Small intestine (tissue), 7 donors: Measurements from ENCODE around the gene CDK11A. TPM values are rescaled to one million over a fixed set of nuclear protein-coding genes. Genes with fewer than 3 reads are reported as not detected.
A peak's percentile ranks its signal among the peaks of the same experiment; 100 is the strongest.
"Not testable (repeated sequence)": the region's sequence is repeated elsewhere in the genome, so short reads cannot be mapped to it uniquely, and the experiment has no call there.

Experiments used
- DNase-seq, 2 donors: peaks; one replicate each; pipeline versions ENCODE4 v3.0.0 to v3.0.0-alpha.2; 2013
- FAIRE-seq: peaks from 2 replicates; lab custom pipeline; 2012; peaks lifted over from hg19 to GRCh38; lab: Jason Lieb, UNC
- H3K27ac ChIP-seq, 3 donors: one replicate each; pipeline ENCODE4 v1.5.1; 2013; ENCODE audit warnings: low read length in 2 of 3, mild to moderate bottlenecking in 2 of 3, control low read depth in 1 of 3, inconsistent platforms in 1 of 3, low read depth in 1 of 3, moderate library complexity in 1 of 3
- H3K27me3 ChIP-seq, 3 donors: one replicate each; pipeline ENCODE4 v1.6.1; 2013; ENCODE audit warnings: low read length in 3 of 3, inconsistent platforms in 1 of 3; ENCODE audit not compliant: control insufficient read depth in 3 of 3, insufficient read depth in 3 of 3
- H3K36me3 ChIP-seq, 3 donors: one replicate each; pipeline ENCODE4 v1.6.1; 2013; ENCODE audit warnings: low read length in 3 of 3, inconsistent platforms in 1 of 3, low read depth in 1 of 3, mild to moderate bottlenecking in 1 of 3, moderate library complexity in 1 of 3; ENCODE audit not compliant: control insufficient read depth in 3 of 3, insufficient read depth in 2 of 3
- H3K4me1 ChIP-seq, 3 donors: one replicate each; pipeline ENCODE4 v1.6.1; 2013; ENCODE audit warnings: low read length in 2 of 3, inconsistent platforms in 1 of 3, low read depth in 1 of 3, mild to moderate bottlenecking in 1 of 3, moderate library complexity in 1 of 3; ENCODE audit not compliant: control insufficient read depth in 3 of 3, insufficient read depth in 2 of 3
- H3K4me3 ChIP-seq, 3 donors: one replicate each; pipeline ENCODE4 v1.5.1; 2013; ENCODE audit warnings: low read length in 3 of 3, control low read depth in 1 of 3, inconsistent platforms in 1 of 3, low read depth in 1 of 3, mild to moderate bottlenecking in 1 of 3, moderate library complexity in 1 of 3
- H3K9me3 ChIP-seq, 2 donors: one replicate each; pipeline ENCODE4 v1.6.1; 2013; ENCODE audit warnings: low read depth in 1 of 2, low read length in 1 of 2; ENCODE audit not compliant: control insufficient read depth in 2 of 2, insufficient read depth in 1 of 2
- WGBS, 3 donors: extraction: QIAGEN DNeasy Blood & Tissue Kit; methylation state at CpG; one replicate each; pipeline ENCODE4 v1.1.7; 2013; 5-methylcytosine and 5-hydroxymethylcytosine counted together
- polyA plus RNA-seq, 4 donors: library from polyadenylated mRNA; stranded (reverse) in 3 of 4; unstranded in 1 of 4; fragments of 200-250 nt in 3 of 4; fragments of 120-200 nt in 1 of 4; gene quantifications; one replicate each; pipeline versions ENCODE4 v1.2.1 to v1.2.3, GENCODE V29; 2013
- donor health status: healthy with polysubstance abuse.
- donor health status: control.
- donor health status: control.
- donor health status: Bipolar disorder and iron deficiency.
- donor health status: healthy.

The CDK11A gene
- polyA plus RNA-seq, 4 donors = 17.3 to 232 (median 48.4) TPM

DNA sequence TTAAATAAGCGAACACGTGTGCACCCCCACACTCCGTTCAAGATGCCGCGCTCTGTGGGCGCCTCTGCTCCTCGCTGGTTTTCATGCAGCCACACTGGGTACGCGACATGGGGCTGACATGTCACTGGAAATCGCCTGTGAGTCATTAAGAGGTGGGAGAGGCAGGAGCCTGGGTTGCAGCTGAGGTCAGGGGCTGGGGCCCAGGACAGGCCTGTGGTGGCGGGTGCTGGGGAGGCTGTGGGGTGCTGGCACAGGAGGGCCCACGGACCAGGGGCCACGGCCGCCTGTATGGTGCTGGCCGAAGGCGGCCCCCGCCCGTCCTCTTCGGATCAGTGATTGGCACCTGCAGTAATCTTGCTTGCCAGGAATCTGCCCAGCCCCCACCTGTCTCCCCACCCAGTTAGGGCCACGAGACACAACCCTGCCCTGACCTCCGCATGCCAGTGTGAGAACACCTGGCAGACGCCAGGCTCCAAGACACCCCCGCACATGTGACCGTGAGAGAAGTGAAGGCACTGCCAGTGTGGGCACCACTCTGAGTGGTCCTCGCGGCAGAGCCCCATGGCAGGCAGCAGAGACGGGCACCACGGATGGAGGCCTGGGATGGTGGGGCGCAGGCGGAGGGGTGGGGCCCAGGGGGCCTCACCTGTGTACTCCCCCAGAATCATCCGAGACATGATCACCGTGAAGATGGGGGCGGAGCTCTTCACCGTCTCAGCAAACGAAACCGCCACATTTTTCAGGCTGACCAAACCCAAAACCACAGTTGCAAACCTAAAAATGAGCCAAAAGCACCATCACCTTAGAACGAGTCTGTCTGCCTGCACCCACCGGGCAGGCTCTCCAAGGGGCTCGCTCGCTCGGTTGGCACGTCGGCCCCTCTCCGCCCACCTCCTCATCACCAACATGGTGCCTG is 13.8 kb upstream of the CDK11A start:
- WGBS, 3 donors = 84 to 92% (median 91%) methylated on average over 16 to 28 of the region's 44 CpGs

DNA sequence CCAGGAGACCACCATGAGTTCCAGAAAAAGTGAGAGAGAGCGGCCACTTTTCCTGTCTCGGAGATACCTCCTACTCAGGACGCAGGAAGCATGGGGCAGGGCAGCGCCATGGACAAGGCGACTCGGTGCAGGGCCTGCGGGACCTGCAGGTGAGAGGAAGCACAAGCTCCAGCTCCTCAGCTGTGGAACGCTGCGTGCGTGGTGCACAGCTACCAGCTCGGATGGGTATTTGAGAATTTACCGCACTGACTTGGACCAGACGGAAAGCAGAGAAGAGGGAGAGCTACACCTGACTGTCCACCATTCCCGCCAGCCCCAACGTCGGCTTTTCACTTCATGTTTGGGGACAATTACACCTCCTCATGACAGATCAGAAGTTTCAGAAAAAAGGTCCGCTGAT is 8.2 kb upstream of the CDK11A start:
- DNase-seq (no peak), FAIRE-seq (no peak)
- WGBS, 3 donors = 90 to 93% (median 93%) methylated on average over 16 to 17 of the region's 17 CpGs
- no peaks in the 10 kb centered on the region for H3K9me3 ChIP-seq
- H3K4me3 ChIP-seq = no peak overlapping the region
- H3K27me3 ChIP-seq = no peaks in the 10 kb centered on the region
- peaks cover 0 to 54% (median 0%) of the 10 kb centered on the region in 3 donors for H3K36me3 ChIP-seq
- H3K4me1 ChIP-seq = no peaks in the 10 kb centered on the region
- no peak overlapping the region for H3K27ac ChIP-seq

More for the DNA sequence above, 13.8 kb upstream of the CDK11A start:
- not testable (repeated sequence) for H3K4me3 ChIP-seq, H3K9me3 ChIP-seq, DNase-seq, H3K27me3 ChIP-seq, H3K27ac ChIP-seq, FAIRE-seq, H3K4me1 ChIP-seq
- H3K36me3 ChIP-seq = peaks cover 0 to 32% (median 0%) of the 10 kb centered on the region in 3 donors

DNA sequence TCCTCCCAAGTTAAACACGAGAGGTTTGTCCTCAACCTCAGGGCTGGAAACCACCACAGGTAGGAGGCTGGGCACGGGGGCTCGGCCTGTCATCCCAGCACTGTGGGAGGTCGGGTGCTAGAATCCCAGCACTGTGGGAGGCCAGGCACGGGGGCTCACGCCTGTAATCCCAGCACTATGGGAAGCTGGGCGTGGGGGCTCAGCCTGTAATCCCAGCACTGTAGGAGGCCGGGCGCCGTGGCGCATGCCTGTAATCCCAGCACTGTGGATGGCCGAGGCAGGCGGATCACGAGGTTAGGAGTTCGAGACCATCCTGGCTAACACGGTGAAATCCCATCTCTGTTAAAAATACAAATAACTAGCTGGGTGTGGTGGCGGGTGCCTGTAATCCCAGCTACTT is 6.7 kb upstream of the CDK11A start:
- no peak for DNase-seq
- H3K27me3 ChIP-seq = no peaks in the 10 kb centered on the region
- H3K36me3 ChIP-seq = peaks cover 0 to 57% (median 0%) of the 10 kb centered on the region in 3 donors
- no peak for FAIRE-seq
- no peaks in the 10 kb centered on the region for H3K9me3 ChIP-seq
- no peaks in the 10 kb centered on the region for H3K4me1 ChIP-seq
- no peak overlapping the region for H3K27ac ChIP-seq
- 95 to 96% (median 96%) methylated on average over 12 to 17 of the region's 17 CpGs for WGBS, 3 donors
- H3K4me3 ChIP-seq = no peak overlapping the region

DNA sequence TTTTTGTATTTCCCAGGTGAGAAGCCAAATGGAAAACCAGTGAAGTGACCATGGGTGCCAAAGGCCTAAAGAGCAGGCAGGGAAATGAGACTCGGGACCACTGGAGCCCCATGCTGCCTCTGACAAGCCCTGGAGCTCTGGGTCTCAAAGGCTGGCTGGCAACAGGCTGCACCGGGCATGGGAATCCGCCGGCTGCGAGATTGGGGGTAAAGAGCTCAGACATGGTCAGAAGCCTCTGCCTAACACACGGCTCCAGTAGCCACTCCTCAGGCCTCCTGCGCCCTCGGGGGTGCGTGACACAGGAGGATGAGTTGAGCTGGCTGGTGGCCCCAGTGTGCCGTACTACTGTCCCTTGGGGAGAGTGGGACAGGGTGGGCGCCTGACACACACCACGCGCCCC is 6.1 kb upstream of the CDK11A start:
- FAIRE-seq, DNase-seq, H3K27ac ChIP-seq, H3K9me3 ChIP-seq, H3K4me3 ChIP-seq, H3K27me3 ChIP-seq, H3K4me1 ChIP-seq: not testable (repeated sequence)
- peaks cover 0 to 56% (median 0%) of the 10 kb centered on the region in 3 donors for H3K36me3 ChIP-seq
- WGBS, 3 donors = 98% methylated on average over 7 of the region's 13 CpGs; no CpG with 5 or more reads in 2 of the 3 donors

DNA sequence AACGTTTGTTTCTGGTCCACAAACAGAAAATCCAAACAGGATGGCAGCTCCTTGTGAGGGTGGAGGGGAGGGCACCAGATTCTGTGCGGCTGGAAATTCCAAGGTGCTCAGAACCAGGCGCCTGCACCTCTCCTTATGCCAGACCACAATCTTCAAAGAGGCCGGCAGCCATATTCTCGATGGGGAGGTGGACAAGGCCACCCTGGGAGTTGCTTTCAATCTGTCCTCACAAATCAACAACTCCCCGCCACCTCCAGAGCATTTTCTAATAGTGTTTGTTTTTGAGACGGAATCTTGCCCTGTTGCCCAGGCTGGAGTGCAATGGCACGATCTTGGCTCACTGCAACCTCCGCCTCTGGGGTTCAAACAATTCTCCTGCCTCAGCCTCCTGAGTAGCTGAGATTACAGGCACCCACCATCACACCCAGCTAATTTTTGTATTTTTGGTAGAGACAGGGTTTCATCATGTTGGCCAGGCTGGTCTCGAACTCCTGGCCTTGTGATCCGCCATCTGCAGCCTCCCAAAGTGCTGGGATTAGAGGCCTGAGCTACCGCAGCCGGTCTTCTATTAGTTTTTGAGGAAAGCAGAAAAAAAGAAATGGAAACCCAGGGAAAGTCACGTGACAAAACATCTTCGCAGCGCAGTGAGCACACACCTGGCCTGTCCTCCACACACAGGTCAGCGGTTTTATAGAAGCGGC is 5.1 kb upstream of the CDK11A start:
- H3K27me3 ChIP-seq, DNase-seq, H3K4me3 ChIP-seq, H3K9me3 ChIP-seq, H3K4me1 ChIP-seq, H3K27ac ChIP-seq, FAIRE-seq: not testable (repeated sequence)
- peaks cover 0 to 48% (median 0%) of the 10 kb centered on the region in 3 donors for H3K36me3 ChIP-seq
- WGBS, 3 donors = 87 to 94% (median 93%) methylated on average over 10 to 15 of the region's 18 CpGs

DNA sequence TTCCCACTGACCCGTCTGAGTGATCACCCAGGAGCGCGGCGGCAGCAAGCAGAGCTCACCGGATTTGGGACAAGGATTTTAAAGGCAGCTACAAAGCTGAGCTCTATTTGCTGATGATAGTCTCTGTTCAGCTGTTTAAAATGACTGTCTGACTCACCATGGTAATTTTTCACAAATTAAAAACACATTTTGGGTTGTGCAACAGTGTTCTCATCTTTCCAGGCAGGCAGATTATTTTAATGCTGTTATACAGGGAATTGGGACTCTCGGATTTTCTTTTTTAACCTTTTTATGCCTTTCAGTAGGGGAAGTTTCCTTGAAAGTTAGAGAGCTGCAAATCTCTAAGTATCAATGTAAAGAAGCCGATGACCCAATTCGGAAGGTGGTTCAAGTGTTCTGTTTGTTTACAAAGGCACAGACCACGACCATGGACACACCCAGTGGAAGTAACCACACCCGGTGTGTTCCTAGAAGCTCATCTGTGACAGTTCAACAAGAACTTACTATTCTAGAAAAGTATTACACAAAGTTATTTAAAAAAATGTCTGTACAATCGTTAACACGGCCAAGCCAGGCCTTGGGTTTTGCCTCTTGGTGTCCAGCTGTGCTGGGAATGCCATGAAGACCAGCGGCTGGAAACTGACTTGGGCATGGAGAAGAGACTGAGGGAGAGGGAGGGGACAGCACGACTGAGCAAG is 4.3 kb upstream of the CDK11A start:
- peak in 1 of 2 donors; percentile 37 for DNase-seq
- H3K4me3 ChIP-seq, H3K27me3 ChIP-seq, H3K9me3 ChIP-seq, H3K27ac ChIP-seq, H3K4me1 ChIP-seq, FAIRE-seq: not testable (repeated sequence)
- peaks cover 0 to 45% (median 0%) of the 10 kb centered on the region in 3 donors for H3K36me3 ChIP-seq
- 47 to 71% (median 67%) methylated on average over 7 to 13 of the region's 14 CpGs for WGBS, 3 donors

DNA sequence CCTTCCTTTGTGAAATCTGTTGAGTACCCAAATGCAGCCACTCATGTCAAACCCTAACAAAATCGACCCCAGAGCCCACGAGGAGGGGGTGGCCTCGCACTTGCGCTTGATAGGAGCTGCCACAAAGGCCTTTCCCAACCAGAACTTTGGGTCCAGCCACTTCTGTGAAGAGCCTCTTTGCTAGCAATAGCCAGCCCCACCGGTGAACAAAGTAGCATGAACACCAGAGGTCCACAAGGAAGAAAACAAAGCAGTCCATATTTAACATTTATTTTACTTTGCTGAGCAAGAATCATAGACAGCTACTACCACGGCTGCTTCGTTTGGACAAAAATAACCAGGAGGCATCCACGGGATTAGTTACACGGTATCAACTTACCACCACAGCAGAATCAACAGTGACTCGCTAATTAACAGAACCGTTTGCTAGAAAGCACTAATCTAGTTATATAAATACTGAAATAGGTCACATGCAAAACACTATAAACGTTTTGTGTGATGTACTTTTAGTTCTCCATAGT is 3.0 kb upstream of the CDK11A start:
- not testable (repeated sequence) for H3K27ac ChIP-seq, FAIRE-seq, H3K4me1 ChIP-seq, H3K4me3 ChIP-seq, DNase-seq, H3K27me3 ChIP-seq, H3K9me3 ChIP-seq
- 78 to 86% (median 83%) methylated on average over 9 to 11 of the region's 12 CpGs for WGBS, 3 donors
- H3K36me3 ChIP-seq = peaks cover 0 to 35% (median 0%) of the 10 kb centered on the region in 3 donors

DNA sequence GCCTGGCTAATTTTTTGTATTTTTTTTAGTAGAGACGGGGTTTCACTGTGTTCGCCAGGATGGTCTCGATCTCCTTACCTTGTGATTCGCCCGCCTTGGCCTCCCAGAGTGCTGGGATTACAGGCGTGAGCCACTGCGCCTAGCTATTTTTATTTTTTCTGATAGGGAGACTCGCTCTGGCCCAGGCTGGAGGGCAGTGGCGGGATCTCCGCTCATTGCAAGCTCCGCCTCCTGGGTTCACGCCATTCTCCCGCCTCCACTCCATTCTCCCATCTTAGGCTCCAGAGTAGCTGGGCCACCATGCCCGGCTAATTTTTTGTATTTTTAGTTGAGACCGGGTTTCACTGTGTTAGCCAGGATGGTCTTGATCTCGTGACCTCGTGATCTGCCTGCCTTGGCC is 1.9 kb upstream of the CDK11A start:
- H3K4me3 ChIP-seq, H3K27ac ChIP-seq, H3K4me1 ChIP-seq, FAIRE-seq, H3K27me3 ChIP-seq, DNase-seq, H3K9me3 ChIP-seq: not testable (repeated sequence)
- WGBS, 3 donors = 93 to 96% (median 95%) methylated on average over 15 to 17 of the region's 17 CpGs
- peaks cover 0 to 31% (median 0%) of the 10 kb centered on the region in 3 donors for H3K36me3 ChIP-seq
